Lung (tissue), 12 donors: ENCODE data around the gene KIN. TPM values are rescaled to one million over a fixed set of nuclear protein-coding genes. Genes with fewer than 3 reads are reported as not detected.

Experiments
- ATAC-seq: fragments of 200-7000 bp; cut with Tn5 transposase; one replicate; pipeline ENCODE4 v1.9.1; 2020; ENCODE audit warnings: moderate number of reproducible peaks; ENCODE audit not compliant: insufficient read depth, low FRiP score
- DNase-seq, 3 donors: peaks; one replicate each; pipeline ENCODE4 v3.0.0-alpha.2; 2013 to 2017
- H3K27ac ChIP-seq, 2 donors: one replicate each; pipeline ENCODE4 v1.5.1; 2013; ENCODE audit warnings: mild to moderate bottlenecking in 2 of 2, moderate library complexity in 2 of 2, control low read depth in 1 of 2, inconsistent platforms in 1 of 2, low read depth in 1 of 2, low read length in 1 of 2
- H3K27me3 ChIP-seq, 3 donors: one replicate each; pipeline ENCODE4 v1.5.1; 2013; ENCODE audit warnings: low read length in 2 of 3; ENCODE audit not compliant: control insufficient read depth in 3 of 3, insufficient read depth in 3 of 3
- H3K36me3 ChIP-seq, 4 donors: one replicate each; pipeline ENCODE4 v1.5.1; 2013; ENCODE audit warnings: low read length in 4 of 4, mild to moderate bottlenecking in 1 of 4, moderate library complexity in 1 of 4; ENCODE audit not compliant: control insufficient read depth in 4 of 4, insufficient read depth in 4 of 4
- H3K4me1 ChIP-seq, 5 donors: one replicate each; pipeline ENCODE4 v1.5.1; 2013; ENCODE audit warnings: low read length in 5 of 5, mild to moderate bottlenecking in 2 of 5, moderate library complexity in 1 of 5; ENCODE audit not compliant: control insufficient read depth in 5 of 5, insufficient read depth in 5 of 5
- H3K4me3 ChIP-seq: one replicate; pipeline ENCODE4 v1.5.1; 2013; ENCODE audit warnings: mild to moderate bottlenecking, control low read depth, moderate library complexity
- H3K9ac ChIP-seq, 2 donors: one replicate each; pipeline ENCODE4 v1.5.1; 2013; ENCODE audit warnings: low read length in 2 of 2, control low read depth in 1 of 2; ENCODE audit not compliant: insufficient read depth in 1 of 2
- H3K9me3 ChIP-seq, 4 donors: one replicate each; pipeline ENCODE4 v1.5.1; 2013; ENCODE audit warnings: low read length in 3 of 4, mild to moderate bottlenecking in 1 of 4, moderate library complexity in 1 of 4; ENCODE audit not compliant: control insufficient read depth in 4 of 4, insufficient read depth in 3 of 4
- CTCF ChIP-seq: IDR thresholded peaks from 2 replicates; pipeline ENCODE4 v1.5.1; 2012; ENCODE audit warnings: mild to moderate bottlenecking; ENCODE audit errors: control extremely low read depth, extremely low read depth
- WGBS, 2 donors: extraction: QIAGEN DNeasy Blood & Tissue Kit; methylation state at CpG; one replicate each; pipeline ENCODE4 v1.1.7; 2013; 5-methylcytosine and 5-hydroxymethylcytosine counted together
- polyA plus RNA-seq, 2 donors: library from polyadenylated mRNA; stranded (reverse); fragments of 200-250 nt; gene quantifications; one replicate each; pipeline ENCODE4 v1.2.1, GENCODE V29; 2013
- total RNA-seq, 2 donors: library from RNA; depleted of rRNA in 1 of 2; stranded (reverse); fragments of >200 nt in 1 of 2; gene quantifications; one replicate each; pipeline ENCODE4 v1.2.1, GENCODE V29; 2014 to 2021
- donor health status: control.
- donor health status: control.
- donor health status: Bipolar disorder and iron deficiency.
- donor health status: healthy.
- donor health status: DM: yes; HTN: yes; CAD: no.

KIN gene
- total and polyA plus RNA-seq, 4 donors: 6.0 to 15.9 (median 9.8) TPM

- H3K36me3 ChIP-seq: no peaks in the 10 kb centered on the region
- H3K4me3 ChIP-seq: no peak overlapping the region
- no peak for ATAC-seq
Observed at GRCh38 chr10:7744307-7744706, 43.5 kb downstream of the KIN start.

GRCh38 chr10:7738536-7739407, 49.0 kb downstream of the KIN start:
- Histone ChIP-seq H3K9ac (no peak overlapping the region), H3K9me3 (no peaks in the 10 kb centered on the region), H3K4me1 (no peaks in the 10 kb centered on the region), H3K27ac (no peak overlapping the region), H3K4me3 (no peak overlapping the region), H3K27me3 (no peaks in the 10 kb centered on the region), H3K36me3 (no peaks in the 10 kb centered on the region)
- no peak for ATAC-seq
- WGBS, 2 donors: 84 to 89% methylated on average over 20 of the region's 20 CpGs
- no peak for DNase-seq
- TF ChIP-seq CTCF: no peak

More at GRCh38 chr10:7744307-7744706, 43.5 kb downstream of the KIN start:
- H3K4me1 ChIP-seq: no peaks in the 10 kb centered on the region
- no peaks in the 10 kb centered on the region for H3K27me3 ChIP-seq
- no peak for TF ChIP-seq CTCF
- H3K27ac ChIP-seq: no peak overlapping the region
- WGBS, 2 donors: 87 to 91% methylated on average over 8 of the region's 8 CpGs
- H3K9me3 ChIP-seq: no peaks in the 10 kb centered on the region
- H3K9ac ChIP-seq: no peak overlapping the region
- DNase-seq: no peak

- no peak for ATAC-seq
- no peaks in the 10 kb centered on the region for H3K27me3 ChIP-seq
- no peak overlapping the region for H3K4me3 ChIP-seq
- no peaks in the 10 kb centered on the region for H3K36me3 ChIP-seq
- no peaks in the 10 kb centered on the region for H3K9me3 ChIP-seq
- H3K4me1 ChIP-seq: no peaks in the 10 kb centered on the region
- H3K27ac ChIP-seq: no peak overlapping the region
- TF ChIP-seq CTCF: no peak
- DNase-seq: no peak
- 86 to 96% methylated on average over 13 of the region's 13 CpGs for WGBS, 2 donors
- H3K9ac ChIP-seq: no peak overlapping the region
Observed at GRCh38 chr10:7734821-7735220, 53.0 kb downstream of the KIN start.
